Chondrocyte (in vitro differentiated cells): ENCODE measurements around the gene APP. TPM values are rescaled to one million over a fixed set of nuclear protein-coding genes. Genes with fewer than 3 reads are reported as not detected.

Source experiments
- DNase-seq: peaks from one replicate; pipeline ENCODE4 v3.0.0; 2021; ENCODE audit warnings: mixed read lengths, low spot score
- H3K27ac Mint-ChIP-seq: one replicate; pipeline ENCODE4 v1.8.0; 2021; ENCODE audit warnings: mild to moderate bottlenecking, moderate library complexity, mixed read lengths; ENCODE audit not compliant: unreplicated experiment
- H3K27me3 Mint-ChIP-seq: 2 replicates; pipeline ENCODE4 v1.8.0; 2021; ENCODE audit warnings: low read depth, mixed read lengths
- H3K36me3 Mint-ChIP-seq: 2 replicates; pipeline ENCODE4 v1.8.0; 2021; ENCODE audit warnings: low read depth, mixed read lengths
- H3K4me1 Mint-ChIP-seq: 2 replicates; pipeline ENCODE4 v1.8.0; 2021; ENCODE audit warnings: low read depth, mild to moderate bottlenecking, mixed read lengths
- H3K4me3 Mint-ChIP-seq: one replicate; pipeline ENCODE4 v1.8.0; 2021; ENCODE audit warnings: mild to moderate bottlenecking, moderate library complexity, mixed read lengths; ENCODE audit not compliant: unreplicated experiment
- H3K9me3 Mint-ChIP-seq: 2 replicates; pipeline ENCODE4 v1.8.0; 2021; ENCODE audit warnings: low read depth, mixed read lengths
- total RNA-seq: library from RNA; stranded (reverse); gene quantifications from 3 replicates; pipeline ENCODE4 v1.2.1, GENCODE V29; 2021
- TF ChIP-seq, protein P1 (sequence below): fragments of 200-600 bp; sonication (generic); IDR thresholded peaks from 2 replicates; pipeline ENCODE4 v1.5.0; 2021; ENCODE audit warnings: antibody characterized with exemption, mild to moderate bottlenecking, moderate library complexity

The APP gene
- total RNA-seq, 1 donor from 2014 or later, result 442 TPM

DNA sequence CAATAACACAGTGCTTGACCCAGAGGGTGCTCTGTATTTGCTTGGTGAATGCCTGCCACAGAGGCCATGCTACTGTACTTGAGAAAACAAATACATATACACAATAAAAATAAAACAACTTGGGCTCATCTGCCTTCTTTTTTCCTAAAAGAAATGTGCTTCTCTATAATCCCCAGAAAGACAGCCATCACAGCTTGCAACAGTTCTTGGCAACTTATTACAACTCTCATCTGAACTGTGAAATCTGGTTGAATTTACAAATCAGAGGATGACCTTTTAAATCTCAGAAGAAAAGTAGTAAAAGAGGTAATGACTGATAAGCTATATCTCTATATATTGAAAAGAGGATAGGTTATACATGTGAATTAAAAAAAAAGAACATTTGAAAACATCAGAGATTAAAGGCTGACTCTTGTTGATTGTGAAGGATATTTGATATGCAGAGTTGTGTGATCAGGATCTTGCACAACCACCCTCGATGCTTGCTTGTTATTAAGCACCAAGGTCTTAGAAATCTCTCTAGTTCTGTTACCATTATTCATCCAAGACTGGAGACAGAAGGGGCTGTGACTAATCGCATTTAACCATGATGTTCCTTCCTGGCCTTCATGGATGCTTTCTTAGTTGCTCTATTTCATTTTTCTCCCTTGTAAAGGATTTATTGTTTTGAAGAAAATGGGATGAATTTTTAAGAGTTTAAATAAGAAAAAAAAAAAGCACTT is 213.4 kb downstream of the APP start:
- DNase-seq, result no peak
- Mint-ChIP-seq H3K9me3 (no peaks in the 10 kb centered on the region), H3K27me3 (no peaks in the 10 kb centered on the region), H3K4me3 (no peak overlapping the region), H3K36me3 (peaks cover 18% of the 10 kb centered on the region), H3K27ac (no peak overlapping the region), H3K4me1 (no peaks in the 10 kb centered on the region)
- TF ChIP-seq, protein P1, sequence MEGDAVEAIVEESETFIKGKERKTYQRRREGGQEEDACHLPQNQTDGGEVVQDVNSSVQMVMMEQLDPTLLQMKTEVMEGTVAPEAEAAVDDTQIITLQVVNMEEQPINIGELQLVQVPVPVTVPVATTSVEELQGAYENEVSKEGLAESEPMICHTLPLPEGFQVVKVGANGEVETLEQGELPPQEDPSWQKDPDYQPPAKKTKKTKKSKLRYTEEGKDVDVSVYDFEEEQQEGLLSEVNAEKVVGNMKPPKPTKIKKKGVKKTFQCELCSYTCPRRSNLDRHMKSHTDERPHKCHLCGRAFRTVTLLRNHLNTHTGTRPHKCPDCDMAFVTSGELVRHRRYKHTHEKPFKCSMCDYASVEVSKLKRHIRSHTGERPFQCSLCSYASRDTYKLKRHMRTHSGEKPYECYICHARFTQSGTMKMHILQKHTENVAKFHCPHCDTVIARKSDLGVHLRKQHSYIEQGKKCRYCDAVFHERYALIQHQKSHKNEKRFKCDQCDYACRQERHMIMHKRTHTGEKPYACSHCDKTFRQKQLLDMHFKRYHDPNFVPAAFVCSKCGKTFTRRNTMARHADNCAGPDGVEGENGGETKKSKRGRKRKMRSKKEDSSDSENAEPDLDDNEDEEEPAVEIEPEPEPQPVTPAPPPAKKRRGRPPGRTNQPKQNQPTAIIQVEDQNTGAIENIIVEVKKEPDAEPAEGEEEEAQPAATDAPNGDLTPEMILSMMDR, result no peak

DNA sequence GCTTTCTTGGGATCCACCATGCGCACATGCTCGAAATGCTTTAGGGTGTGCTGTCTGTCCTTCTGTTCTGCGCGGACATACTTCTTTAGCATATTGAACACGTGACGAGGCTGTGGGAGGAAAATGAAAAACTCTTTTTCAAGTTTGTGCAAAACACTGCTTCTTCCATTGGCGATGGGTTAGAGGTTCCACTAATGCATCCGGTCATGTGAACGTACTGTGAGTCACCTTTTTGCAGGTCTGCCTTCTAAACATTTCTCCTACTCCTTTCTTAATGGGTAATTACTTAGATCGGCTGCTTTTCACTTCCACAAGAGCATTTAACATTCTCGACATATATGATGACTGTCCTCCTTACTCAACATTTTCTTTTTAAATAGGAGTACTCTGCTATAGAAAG is 214.9 kb downstream of the APP start:
- no peaks in the 10 kb centered on the region for H3K4me1 Mint-ChIP-seq

DNA sequence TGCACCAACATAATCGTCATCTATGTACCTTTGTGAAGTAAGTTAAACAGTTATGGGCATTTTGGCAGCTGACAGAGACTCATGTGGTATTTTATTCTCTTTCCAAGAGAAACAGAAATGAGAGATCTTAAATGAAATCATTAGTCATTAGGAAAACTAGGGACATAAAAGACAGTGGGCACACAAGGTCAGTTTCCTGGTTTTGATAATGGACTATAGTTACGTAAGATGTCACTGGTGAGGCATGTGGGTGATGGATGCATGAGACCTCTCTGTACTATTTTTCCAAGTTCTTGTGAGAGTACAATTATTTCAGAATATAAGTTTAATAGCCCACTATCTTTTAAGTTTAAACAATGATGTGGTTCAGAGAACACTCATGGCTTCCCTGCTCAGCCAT is 216.9 kb downstream of the APP start:
- no peak overlapping the region for H3K4me3 Mint-ChIP-seq
- H3K27ac Mint-ChIP-seq, result no peak overlapping the region
- H3K36me3 Mint-ChIP-seq, result peaks cover 14% of the 10 kb centered on the region
- H3K9me3 Mint-ChIP-seq, result no peaks in the 10 kb centered on the region
- H3K4me1 Mint-ChIP-seq, result no peaks in the 10 kb centered on the region
- H3K27me3 Mint-ChIP-seq, result no peaks in the 10 kb centered on the region
- TF ChIP-seq, protein P1, result no peak
- DNase-seq, result no peak

More for the DNA sequence above, 214.9 kb downstream of the APP start:
- H3K27me3 Mint-ChIP-seq, result no peaks in the 10 kb centered on the region
- H3K4me3 Mint-ChIP-seq, result no peak overlapping the region
- H3K36me3 Mint-ChIP-seq, result peaks cover 19% of the 10 kb centered on the region
- DNase-seq, result no peak
- TF ChIP-seq, protein P1, result no peak
- no peak overlapping the region for H3K27ac Mint-ChIP-seq
- H3K9me3 Mint-ChIP-seq, result no peaks in the 10 kb centered on the region

DNA sequence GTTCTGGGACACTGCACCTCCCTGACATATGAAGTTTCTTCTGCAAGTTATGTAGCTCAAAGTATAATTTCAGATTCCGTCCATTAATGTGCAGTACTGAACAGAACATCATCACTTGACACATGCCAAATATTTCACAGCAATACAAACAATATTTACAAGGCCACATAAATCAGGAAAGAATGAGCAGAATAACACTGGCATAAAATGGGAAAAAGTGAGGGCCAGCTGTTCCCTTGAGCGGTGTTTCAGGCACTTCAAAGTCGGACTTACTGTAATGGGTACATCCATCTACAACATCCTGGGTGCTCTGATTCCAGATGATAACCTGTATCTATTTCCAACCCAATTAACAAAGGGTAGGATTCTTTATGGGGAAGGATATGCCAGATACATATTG is 217.4 kb downstream of the APP start:
- Mint-ChIP-seq H3K9me3 (no peaks in the 10 kb centered on the region), H3K27ac (no peak overlapping the region), H3K4me1 (no peaks in the 10 kb centered on the region), H3K36me3 (peaks cover 12% of the 10 kb centered on the region), H3K4me3 (no peak overlapping the region), H3K27me3 (no peaks in the 10 kb centered on the region)
- no peak for DNase-seq
- TF ChIP-seq, protein P1, result no peak

DNA sequence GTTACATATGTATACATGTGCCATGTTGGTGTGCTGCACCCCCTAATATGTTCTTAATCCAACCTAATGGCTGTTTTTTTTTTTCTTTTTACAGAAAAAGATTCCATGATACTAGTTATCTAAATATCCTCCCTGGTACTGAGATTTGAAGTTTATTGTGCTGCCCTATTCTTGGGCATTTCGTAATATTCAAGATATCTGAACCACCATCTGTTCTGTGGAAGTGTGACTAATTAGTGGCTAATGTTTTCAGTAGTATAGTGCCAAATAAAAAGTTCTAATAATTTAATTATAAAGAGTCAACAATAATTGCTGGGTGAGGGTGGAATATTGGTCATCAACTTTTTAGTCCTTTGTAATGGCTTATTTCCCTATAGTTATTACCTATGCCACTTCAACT is 218.3 kb downstream of the APP start:
- DNase-seq, result no peak
- TF ChIP-seq, protein P1, result no peak
- no peaks in the 10 kb centered on the region for H3K4me1 Mint-ChIP-seq
- no peaks in the 10 kb centered on the region for H3K9me3 Mint-ChIP-seq
- peaks cover 12% of the 10 kb centered on the region for H3K36me3 Mint-ChIP-seq
- no peak overlapping the region for H3K27ac Mint-ChIP-seq
- no peaks in the 10 kb centered on the region for H3K27me3 Mint-ChIP-seq
- no peak overlapping the region for H3K4me3 Mint-ChIP-seq
